Erythroblast (primary cell): ENCODE results near the gene TP53TG5.

Experiments
- GATA1 ChIP-seq: IDR thresholded peaks from 2 replicates; pipeline ENCODE4 v1.6.1; 2011; ENCODE audit warnings: low read depth, mild to moderate bottlenecking, control low read depth, low read length, moderate library complexity
- POLR2A ChIP-seq: IDR thresholded peaks from 2 replicates; pipeline ENCODE4 v1.6.1; 2011; ENCODE audit warnings: mild to moderate bottlenecking, low read length

DNA sequence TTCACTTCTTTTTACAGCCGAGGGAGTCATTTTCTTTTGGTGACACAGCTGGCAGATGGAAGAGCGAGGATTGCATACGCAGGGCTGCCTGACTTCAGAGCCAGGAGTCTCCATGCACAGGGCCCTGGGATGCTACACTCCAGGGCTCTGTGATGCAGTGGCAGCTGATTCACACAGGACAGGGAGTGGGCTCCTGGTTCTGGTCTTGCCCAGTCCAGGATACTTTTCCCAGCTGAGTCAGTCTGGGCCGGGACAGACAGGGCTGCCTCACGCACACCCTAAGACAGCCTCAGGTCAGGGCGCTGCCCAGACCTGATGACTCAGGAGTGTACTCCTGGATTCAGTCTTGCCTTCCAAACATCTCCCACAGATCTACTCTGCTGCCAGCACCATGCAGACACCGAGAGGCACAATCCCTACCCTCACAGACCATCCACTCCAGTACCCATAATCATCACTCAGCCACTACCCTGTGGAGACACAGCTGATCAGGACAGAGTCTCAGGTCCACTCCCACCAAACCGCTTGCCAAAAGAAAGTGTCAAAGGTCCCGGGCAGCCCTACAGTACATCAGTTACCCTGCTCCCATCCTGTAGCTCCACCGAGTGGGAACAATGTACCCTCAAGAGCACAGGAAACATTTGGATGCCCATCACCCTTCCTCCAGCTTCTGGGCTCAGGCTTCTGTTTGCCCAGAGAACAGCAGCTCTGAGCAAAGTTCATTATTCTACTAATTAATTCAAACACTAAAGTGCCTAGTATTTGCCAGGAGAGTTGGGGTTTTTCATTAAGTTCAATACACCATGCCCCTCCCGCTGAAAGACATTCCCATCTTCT is 41.4 kb downstream of the TP53TG5 start:
- TF ChIP-seq POLR2A, result no peak
- no peak for TF ChIP-seq GATA1
